ENCODE measurements around the gene RNASEH2C.
"Not testable (repeated sequence)": the region's sequence is repeated elsewhere in the genome, so short reads cannot be mapped to it uniquely, and the experiment has no call there.

Gene RNASEH2C

GRCh38 chr11:65716774-65717405 lies 3.7 kb downstream of the RNASEH2C start:
- no peak for DNase-seq (ENCODE audit: low read depth, low spot score)

- DNase-seq (ENCODE audit: low read depth, low spot score) = no peak
These were observed 4.3 kb downstream of the RNASEH2C start for GRCh38 chr11:65716302-65716701.

- DNase-seq (ENCODE audit: low read depth, low spot score) = no peak
These were observed 6.2 kb downstream of the RNASEH2C start for GRCh38 chr11:65714433-65714832.

- DNase-seq (ENCODE audit: low read depth, low spot score) = no peak
These were observed 7.2 kb downstream of the RNASEH2C start for GRCh38 chr11:65713212-65713969.

- no peak for DNase-seq (ENCODE audit: low read depth, low spot score)
These were observed 7.9 kb downstream of the RNASEH2C start for GRCh38 chr11:65712633-65713076.

GRCh38 chr11:65711785-65712632 lies 8.6 kb downstream of the RNASEH2C start, which contains the start of gene KAT5:
KAT5 (plus strand) TSS chr11:65712252; CDS start chr11:65712268, 16 bp downstream.
- DNase-seq (ENCODE audit: low read depth, low spot score) = peak; percentile 87

GRCh38 chr11:65710421-65710820 lies 10.2 kb downstream of the RNASEH2C start:
- DNase-seq (ENCODE audit: low read depth, low spot score) = no peak

GRCh38 chr11:65709661-65710060 lies 10.9 kb downstream of the RNASEH2C start:
- no peak for DNase-seq (ENCODE audit: low read depth, low spot score)

- no peak for DNase-seq (ENCODE audit: low read depth, low spot score)
These were observed 12.1 kb downstream of the RNASEH2C start for GRCh38 chr11:65708451-65708850.

GRCh38 chr11:65707002-65707401 lies 13.6 kb downstream of the RNASEH2C start:
- DNase-seq (ENCODE audit: low read depth, low spot score) = not testable (repeated sequence)

- not testable (repeated sequence) for DNase-seq (ENCODE audit: low read depth, low spot score)
These were observed 14.3 kb downstream of the RNASEH2C start for GRCh38 chr11:65706303-65706763.

GRCh38 chr11:65703846-65704245 lies 16.8 kb downstream of the RNASEH2C start:
- DNase-seq (ENCODE audit: low read depth, low spot score) = no peak

- DNase-seq (ENCODE audit: low read depth, low spot score) = no peak
These were observed 18.9 kb downstream of the RNASEH2C start for GRCh38 chr11:65701686-65702085.

GRCh38 chr11:65700399-65700798 lies 20.2 kb downstream of the RNASEH2C start:
- DNase-seq (ENCODE audit: low read depth, low spot score) = no peak

- DNase-seq (ENCODE audit: low read depth, low spot score) = no peak
These were observed 21.3 kb downstream of the RNASEH2C start for GRCh38 chr11:65699306-65699705.

GRCh38 chr11:65698205-65698604 lies 22.4 kb downstream of the RNASEH2C start:
- no peak for DNase-seq (ENCODE audit: low read depth, low spot score)

- no peak for DNase-seq (ENCODE audit: low read depth, low spot score)
These were observed 23.6 kb downstream of the RNASEH2C start for GRCh38 chr11:65696802-65697552.

GRCh38 chr11:65695459-65696241 lies 24.9 kb downstream of the RNASEH2C start:
- DNase-seq (ENCODE audit: low read depth, low spot score) = no peak

GRCh38 chr11:65692367-65692766 lies 28.2 kb downstream of the RNASEH2C start:
- DNase-seq (ENCODE audit: low read depth, low spot score) = no peak

GRCh38 chr11:65691847-65692246 lies 28.8 kb downstream of the RNASEH2C start:
- not testable (repeated sequence) for DNase-seq (ENCODE audit: low read depth, low spot score)

Data from iPS DF 19.7 (cell line).